Renal cortex interstitium (tissue), 11 donors: ENCODE data around the gene ATXN7L3. TPM values are rescaled to one million over a fixed set of nuclear protein-coding genes. Genes with fewer than 3 reads are reported as not detected.

Experiments
- DNase-seq, 11 donors: peaks; one replicate each; pipeline ENCODE4 v3.0.0-alpha.2; 2013; ENCODE audit warnings: low read depth in 9 of 11, low spot score in 4 of 11; ENCODE audit errors: extremely low read depth in 1 of 11
- polyA plus RNA-seq, 3 donors: library from polyadenylated mRNA; unstranded; fragments of 120-200 nt; gene quantifications; one replicate each; pipeline ENCODE4 v1.2.1, GENCODE V29; 2013; ENCODE audit not compliant: insufficient read length in 3 of 3

ATXN7L3 gene
- polyA plus RNA-seq, 3 donors, result 62.1 to 67.6 (median 63.3) TPM

DNA sequence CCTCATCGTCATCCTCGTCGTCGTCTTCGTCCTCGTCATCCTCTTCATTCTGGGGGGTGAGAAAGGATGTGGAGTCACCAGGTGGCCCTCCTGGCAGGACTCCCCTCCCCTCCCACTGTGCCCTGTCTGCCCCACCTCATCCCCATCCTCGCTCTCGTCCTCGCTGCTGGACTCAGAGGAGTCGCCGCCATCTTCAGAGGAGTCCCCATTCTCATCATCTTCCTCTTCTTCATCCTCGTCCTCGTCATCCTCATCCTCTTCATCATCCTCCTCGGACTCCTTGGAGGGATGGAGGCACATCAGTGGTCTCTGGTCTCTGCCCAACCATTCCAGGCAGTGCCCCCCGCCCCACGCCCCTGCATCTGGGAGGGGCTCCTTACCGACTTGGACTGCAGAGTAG is 7.6 kb upstream of the ATXN7L3 start:
- DNase-seq, result no peak

DNA sequence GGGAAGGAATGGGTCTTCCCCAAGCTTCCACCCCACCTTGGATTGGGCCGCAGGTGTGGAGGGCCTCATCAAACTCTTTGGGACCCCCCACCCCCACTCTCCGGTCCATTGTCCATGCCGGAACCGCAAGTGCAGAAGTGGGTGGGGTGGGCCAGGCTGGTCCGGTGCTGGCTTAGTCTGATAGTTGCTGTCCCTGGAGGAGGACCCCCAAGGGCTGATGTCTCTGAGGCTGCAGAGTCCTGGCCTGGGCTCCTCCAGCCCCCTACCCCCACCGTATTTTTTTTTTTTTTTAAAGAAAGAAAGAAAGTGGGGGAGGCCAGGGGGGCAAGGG is 7.1 kb upstream of the ATXN7L3 start:
- no peak for DNase-seq

DNA sequence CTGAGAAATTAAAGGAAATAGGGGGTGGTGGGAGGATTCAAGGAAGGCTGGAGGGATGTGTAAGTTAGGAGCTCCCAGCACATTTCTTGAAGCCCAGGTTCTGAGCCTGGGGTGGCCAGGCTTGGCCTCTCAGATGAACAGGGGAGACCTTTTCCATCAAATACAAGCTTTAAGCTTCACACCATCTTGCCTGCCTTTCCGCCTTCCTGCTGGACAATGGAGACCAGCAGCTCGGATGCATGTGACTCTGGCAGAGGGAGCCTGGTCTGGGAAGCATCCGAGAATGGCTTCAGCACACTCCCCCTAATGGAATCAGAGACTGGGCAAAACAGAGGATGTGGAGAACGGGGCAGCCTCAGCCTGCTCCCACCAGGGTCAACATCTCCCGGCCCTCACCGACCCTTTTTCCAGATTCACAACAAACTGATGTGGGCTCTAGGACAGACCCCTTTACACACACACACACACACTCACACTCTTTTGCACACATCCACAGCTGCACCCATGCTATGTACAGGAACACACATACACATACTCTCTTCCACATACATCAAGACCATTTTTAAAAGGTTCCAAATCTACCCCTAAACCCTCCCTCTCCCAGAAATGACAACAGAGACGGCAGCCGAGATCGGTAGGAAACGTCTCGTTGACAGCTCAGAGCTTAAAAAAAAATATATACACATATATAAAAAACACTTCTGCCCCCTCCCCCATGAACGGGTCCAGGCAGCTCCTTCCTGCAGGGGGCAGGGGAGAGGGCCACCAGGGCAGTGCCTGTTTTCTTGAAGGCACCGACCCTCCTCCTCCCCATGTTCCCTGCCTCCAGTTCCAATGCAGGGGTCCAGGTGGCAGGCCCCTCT is 6.5 kb upstream of the ATXN7L3 start:
- no peak for DNase-seq

DNA sequence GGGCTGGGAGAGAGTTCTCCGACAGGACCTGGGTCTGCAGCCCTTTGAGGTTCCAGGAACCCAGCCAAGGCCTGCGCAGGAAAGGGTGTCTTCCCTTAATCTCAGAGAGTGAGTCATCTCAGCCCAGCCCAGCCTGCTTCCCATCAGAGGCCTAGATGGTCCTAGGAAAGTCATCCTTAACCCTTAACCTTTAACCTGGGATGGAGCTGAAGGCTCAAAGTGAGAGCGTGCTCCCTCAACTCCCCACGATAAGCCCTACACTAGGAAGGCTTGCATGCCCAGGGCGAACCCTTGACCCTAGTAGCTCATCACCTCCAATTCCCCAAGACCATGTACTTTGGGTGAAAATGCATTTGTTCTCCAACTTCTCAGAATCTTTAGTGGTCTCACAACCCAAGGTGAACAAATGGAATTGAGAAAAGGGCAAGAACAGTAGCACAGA is 4.8 kb upstream of the ATXN7L3 start:
- no peak for DNase-seq

DNA sequence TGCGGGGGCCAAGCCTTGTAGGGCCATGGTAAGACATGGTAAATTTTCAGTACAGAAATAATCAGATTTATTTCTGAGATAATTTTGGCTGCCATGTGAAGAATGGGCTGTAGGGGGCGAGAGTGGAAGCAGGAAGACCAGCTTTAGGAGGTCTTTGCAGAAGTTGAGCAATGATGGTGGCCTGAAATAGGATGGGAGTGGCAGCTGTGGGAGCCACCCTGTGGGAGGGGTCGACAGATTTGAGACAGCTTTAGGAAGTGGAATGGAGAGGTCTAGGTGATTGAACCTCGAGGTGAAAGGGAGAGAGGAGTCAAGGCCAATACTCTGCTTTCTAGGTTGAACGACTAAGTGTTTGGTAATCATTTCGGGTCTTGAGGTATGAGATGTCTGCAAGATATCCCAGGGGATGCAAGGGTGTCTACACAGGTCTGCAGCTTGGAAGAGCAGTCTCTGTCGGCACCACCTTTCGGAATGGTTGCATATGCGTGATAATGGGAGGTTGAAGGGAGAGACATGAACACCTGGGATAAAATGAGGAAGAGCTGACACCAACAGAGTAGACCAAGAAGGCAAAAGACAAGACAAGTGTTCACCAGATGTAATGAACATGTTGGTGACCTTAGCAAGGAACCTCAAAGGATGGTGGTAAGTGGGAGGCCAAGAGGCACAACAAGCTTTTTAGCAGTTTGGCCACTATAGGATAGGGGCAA is 4.2 kb upstream of the ATXN7L3 start:
- DNase-seq, result peak in 3 of 11 donors; percentile 28 to 32 (median 29)

DNA sequence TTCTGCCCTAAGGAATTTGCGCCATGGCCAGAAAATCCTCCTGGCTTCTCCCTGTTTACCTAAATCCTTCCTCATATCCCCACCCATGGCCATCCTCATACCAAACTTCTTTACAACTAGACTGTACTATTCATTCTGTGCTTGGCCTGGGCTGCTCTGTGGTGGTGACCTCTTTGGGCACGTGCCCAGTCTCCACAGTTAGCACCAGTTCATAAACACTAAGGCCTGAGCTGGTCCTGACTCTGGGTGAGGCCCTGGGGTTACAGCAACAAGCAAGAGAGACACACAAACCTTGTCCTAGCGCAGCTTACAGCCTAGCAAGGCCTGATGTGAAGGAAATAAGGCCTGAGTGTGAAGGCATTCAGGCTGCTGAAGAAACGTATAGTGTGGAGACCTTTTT is 3.1 kb upstream of the ATXN7L3 start:
- DNase-seq, result no peak

DNA sequence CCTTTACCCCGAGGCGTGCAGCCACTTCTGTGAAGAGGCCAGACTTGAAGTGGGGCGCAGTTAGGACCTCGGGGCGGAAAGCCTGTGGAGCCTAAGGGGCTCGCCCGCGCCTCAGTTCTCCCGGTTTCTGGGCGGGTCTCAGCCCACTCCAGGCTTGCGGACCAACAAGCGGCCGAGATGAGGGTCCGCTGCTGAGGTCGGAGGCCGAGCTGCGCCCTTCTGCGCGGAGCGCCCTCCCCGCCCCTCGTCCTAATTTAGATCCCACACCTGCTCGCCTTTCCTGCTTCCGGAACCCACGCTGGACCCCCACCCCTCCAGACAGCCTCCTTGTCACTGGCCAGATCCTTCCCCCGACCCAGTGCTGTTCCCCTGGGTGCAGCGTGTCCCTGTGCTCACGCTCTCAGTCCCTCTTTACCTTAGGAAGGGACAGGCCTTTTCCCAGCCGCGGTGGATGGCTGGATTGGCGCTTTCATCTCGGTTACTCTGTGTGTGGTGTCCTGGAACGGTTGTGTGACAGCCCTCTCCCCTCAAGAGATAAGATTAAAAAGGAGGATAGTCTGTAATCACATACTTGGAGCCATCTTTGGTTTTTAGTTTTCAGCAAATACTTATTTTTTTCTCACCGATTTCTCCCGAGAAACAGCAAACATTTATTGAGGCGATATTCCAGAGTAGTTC is 933 bp upstream of the ATXN7L3 start:
- DNase-seq, result peak in 2 of 11 donors; percentile 9 to 13

DNA sequence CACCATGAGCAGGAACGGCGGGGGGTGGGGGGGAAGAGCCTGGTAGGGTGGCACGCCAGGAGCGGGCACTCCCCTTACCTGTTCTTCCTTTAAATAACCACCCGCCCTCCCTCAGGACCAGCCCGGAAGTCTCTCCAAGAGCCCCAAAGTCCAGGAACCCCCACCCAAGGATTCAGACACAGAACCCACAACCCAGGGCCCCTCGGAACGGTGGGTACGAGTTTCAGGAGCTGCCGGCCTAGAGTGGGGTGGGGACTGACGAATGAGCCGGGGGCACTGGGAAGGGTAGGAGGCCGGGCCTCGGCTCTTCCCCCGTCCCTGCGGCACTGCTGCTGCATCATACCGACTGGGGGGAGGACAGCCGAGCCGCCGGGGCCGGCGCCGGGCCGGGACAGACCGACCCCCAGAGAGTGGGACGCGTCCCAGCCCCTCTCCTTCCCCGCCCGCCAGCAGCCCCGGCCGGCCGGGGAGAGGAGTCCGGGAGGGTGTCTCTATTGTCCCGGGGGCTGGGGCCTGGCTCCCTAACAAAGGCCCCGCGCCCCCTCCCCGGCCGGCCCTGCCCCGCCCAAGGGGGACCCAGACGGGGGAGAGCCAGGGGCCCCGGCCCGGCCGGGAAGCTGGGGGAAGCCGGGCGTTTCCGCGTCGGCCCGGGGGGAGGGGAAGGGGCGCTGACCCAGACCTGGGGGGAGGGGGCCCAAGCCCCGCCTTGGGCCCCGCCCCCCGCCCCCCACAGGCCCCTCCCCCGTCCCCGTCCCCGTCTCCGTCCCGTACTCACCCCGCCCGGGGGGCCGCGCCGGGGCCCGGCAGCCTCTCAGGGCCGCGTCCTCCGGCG is 747 bp downstream of the ATXN7L3 start:
- peak in 4 of 11 donors; percentile 35 to 46 (median 46) for DNase-seq

DNA sequence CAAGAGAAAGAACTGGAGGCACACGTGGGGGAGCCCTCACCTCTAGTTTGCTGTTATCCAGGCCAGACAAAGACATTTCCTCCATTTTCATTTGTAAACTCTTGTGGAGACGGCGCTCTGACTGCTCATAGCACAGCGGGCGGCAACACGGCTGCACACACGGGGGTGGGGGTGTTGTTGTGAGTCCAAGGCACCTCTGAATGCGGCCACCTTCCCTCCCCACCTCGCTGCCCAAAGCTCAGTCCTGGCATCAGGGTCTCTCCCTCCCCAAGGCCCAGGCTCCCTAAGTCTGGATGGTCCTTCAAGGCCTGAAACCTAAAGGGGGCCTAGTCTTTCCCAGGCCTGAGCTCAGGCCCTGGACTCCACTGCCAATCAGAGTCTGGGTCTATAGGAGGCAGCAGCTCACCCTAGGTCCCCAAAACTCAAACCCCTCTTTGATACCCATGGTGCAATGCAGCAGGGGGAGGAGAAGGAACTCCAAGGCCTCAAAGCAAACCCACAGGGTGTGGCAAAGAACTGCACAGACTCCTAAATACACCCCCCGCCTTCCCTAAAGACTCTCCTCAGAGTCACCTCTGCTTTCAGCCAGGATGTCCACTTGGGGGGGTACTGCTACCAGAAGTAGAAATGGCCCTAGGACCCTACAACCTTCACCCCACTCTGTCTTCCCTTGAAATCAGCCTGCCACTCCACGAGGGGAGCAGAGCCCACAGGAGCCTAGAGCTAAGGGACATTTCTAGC is 1.5 kb downstream of the ATXN7L3 start:
- DNase-seq, result peak in 1 of 11 donors; percentile 18

DNA sequence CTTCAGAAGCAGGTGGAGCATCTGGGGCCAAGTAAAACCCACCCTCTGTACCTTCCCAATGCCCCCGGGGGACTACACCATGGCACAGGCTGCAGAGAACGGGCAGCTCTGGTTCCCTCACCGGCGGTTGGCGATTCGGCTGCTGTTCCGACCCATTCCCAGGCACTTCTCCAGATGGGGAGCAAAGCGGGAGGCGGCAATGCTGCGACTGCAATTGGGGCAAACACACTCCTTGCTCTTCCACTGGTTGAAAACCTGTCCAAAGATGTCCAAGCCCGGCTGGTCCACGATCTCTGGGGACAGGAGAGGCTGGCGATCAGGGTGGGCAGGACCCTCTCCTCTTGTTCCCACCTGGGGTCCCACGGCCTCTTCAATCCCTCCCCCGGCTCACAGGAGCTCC is 2.6 kb downstream of the ATXN7L3 start:
- no peak for DNase-seq

DNA sequence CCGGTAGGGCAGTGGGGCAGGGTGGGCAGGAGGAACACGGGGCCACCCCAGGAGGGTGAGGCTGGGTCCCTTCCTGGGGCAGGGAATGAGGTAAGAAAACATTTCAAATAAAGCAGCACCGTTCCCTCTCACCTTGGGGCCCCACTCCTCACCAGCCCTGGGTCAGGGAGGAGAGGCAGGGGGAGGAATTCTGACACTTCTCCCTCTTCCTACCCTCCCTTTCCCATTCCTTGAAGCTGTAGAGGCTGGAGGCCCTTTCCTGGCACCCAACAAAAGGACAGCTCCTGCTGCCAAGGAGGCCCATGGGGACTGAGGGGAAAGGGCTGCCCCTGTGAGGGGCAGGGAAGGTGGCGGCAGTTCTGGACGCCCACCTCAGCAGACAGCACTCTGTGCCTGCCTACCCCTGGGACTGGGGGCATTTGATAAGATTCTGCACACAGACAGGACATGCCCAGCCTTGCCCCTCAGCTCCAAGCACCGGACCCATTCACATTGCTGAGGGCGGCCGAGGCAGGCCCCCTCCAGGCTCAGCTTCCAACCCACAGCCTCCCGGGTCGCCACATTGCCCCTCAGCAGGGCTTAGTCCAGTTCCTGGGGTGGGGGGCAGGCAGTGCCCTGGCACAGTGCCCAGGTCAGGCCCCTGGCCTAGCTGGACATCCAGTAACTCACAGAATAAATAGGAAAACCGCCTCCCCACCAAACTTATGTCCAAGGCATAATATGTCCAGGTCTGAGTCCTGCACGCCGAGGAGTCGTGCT is 6.2 kb downstream of the ATXN7L3 start:
- no peak for DNase-seq

DNA sequence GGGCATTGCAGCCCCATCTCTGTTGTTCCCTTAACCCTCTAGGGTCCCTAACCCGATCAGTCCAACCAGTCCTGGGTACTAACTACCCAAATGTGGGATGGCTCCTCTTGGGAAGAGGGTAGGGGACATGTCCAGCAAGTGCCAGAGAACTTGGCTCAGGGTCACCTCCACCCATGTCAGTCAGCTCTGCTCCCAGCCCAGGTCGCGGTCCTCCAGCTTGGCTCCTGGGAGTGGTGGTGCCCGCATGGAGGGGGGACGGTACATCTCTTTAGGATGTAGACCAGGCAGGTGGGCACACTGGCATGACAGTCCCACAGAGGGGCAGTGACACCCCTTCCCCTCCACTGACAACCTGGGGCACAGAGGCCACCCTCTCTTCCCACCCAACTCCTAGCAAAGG is 6.9 kb downstream of the ATXN7L3 start:
- DNase-seq, result no peak

DNA sequence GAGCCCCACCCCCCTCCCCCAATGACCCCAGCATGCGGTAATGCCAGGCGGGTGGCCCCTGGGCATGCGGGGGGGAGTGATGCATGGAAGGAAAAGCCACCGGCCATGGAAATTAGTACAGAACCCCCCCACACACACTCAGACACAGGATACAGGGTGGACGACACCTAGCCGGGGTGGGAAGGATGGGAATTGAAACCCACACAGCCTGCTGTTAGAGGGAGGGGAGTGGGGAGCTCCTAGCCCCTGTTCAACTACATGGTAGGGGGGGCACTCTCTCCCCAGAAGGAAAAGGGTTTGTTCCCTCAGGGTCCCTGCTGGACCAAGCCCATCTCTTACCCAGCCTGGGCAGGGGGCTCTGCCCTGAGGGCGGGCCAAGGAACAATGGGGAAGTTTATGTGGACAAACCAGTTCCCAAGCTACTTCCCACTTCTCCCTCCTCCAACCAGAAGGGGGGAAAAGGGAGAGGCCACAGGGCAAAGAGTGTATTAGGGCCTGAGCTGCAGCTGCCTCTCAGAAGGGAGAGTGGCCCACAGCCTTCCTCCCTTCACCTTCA is 7.7 kb downstream of the ATXN7L3 start:
- DNase-seq, result no peak

DNA sequence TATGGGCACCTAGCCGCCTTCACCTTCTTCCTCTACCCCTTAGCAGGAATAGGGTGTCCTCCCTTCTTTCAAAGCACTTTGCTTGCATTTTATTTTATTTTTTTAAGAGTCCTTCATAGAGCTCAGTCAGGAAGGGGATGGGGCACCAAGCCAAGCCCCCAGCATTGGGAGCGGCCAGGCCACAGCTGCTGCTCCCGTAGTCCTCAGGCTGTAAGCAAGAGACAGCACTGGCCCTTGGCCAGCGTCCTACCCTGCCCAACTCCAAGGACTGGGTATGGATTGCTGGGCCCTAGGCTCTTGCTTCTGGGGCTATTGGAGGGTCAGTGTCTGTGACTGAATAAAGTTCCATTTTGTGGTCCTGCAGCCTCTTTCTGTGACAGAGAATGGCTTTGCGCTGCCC is 8.3 kb downstream of the ATXN7L3 start:
- DNase-seq, result no peak

DNA sequence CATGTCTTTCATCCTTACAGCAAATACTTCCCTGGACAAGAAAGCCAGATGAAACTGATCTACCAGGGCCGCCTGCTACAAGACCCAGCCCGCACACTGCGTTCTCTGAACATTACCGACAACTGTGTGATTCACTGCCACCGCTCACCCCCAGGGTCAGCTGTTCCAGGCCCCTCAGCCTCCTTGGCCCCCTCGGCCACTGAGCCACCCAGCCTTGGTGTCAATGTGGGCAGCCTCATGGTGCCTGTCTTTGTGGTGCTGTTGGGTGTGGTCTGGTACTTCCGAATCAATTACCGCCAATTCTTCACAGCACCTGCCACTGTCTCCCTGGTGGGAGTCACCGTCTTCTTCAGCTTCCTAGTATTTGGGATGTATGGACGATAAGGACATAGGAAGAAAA is 9.2 kb downstream of the ATXN7L3 start:
- no peak for DNase-seq

DNA sequence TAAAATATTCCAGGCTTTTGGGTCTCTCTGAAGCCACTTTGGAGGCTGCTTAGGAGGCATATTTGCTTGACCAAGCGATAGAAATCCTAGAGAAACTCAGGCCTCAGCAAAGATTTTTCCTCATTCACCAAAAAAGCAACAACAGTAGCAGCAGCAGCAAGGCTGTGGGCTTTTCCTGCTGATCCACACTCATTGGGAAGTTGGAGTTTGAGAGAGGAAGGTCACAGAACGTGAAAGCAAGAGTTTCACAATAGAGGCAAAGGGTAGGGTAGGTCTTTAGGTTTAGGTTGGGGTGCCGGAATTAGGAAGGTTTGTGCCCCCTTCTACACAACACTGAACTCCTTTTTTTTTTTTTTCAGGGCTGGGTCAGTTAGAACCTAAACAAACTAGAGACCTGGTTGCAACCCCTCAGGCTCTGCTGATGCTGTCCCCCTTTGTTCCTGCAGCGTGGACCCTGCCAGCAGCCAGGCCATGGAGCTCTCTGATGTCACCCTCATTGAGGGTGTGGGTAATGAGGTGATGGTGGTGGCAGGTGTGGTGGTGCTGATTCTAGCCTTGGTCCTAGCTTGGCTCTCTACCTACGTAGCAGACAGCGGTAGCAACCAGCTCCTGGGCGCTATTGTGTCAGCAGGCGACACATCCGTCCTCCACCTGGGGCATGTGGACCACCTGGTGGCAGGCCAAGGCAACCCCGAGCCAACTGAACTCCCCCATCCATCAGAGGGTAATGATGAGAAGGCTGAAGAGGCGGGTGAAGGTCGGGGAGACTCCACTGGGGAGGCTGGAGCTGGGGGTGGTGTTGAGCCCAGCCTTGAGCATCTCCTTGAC is 10.9 kb downstream of the ATXN7L3 start:
- DNase-seq, result no peak
